ENCODE data around the gene TANC1.
"Not testable (repeated sequence)": the region's sequence is repeated elsewhere in the genome, so short reads cannot be mapped to it uniquely, and the experiment has no call there.

TANC1 gene

GRCh38 chr2:159124931-159125467 lies 156.6 kb downstream of the TANC1 start:
- no peak for DNase-seq

- no peak for DNase-seq
These were observed 157.4 kb downstream of the TANC1 start for GRCh38 chr2:159125858-159126257.

- DNase-seq: no peak
These were observed 158.1 kb downstream of the TANC1 start for GRCh38 chr2:159126432-159127022.

- no peak for DNase-seq
These were observed 159.8 kb downstream of the TANC1 start for GRCh38 chr2:159128191-159128590.

- DNase-seq: no peak
These were observed 160.8 kb downstream of the TANC1 start for GRCh38 chr2:159129269-159129668.

- DNase-seq: no peak
These were observed 161.4 kb downstream of the TANC1 start for GRCh38 chr2:159129824-159130223.

GRCh38 chr2:159130302-159130701 lies 161.9 kb downstream of the TANC1 start:
- DNase-seq: no peak

GRCh38 chr2:159131267-159131913 lies 162.9 kb downstream of the TANC1 start:
- no peak for DNase-seq

GRCh38 chr2:159131914-159132281 lies 163.5 kb downstream of the TANC1 start:
- no peak for DNase-seq

- no peak for DNase-seq
These were observed 165.4 kb downstream of the TANC1 start for GRCh38 chr2:159133797-159134196.

GRCh38 chr2:159134979-159135378 lies 166.5 kb downstream of the TANC1 start:
- DNase-seq: no peak

GRCh38 chr2:159136391-159136790 lies 168.0 kb downstream of the TANC1 start:
- DNase-seq: no peak

GRCh38 chr2:159137511-159138241 lies 169.2 kb downstream of the TANC1 start:
- no peak for DNase-seq

- DNase-seq: no peak
These were observed 170.3 kb downstream of the TANC1 start for GRCh38 chr2:159138642-159139182.

GRCh38 chr2:159139216-159139933 lies 170.9 kb downstream of the TANC1 start:
- no peak for DNase-seq

- no peak for DNase-seq
These were observed 171.8 kb downstream of the TANC1 start for GRCh38 chr2:159140070-159140769.

GRCh38 chr2:159140821-159141220 lies 172.4 kb downstream of the TANC1 start:
- DNase-seq: not testable (repeated sequence)

GRCh38 chr2:159144776-159145614 lies 176.6 kb downstream of the TANC1 start:
- DNase-seq: peak; percentile 44

GRCh38 chr2:159145745-159146354 lies 177.4 kb downstream of the TANC1 start:
- no peak for DNase-seq

GRCh38 chr2:159146996-159147666 lies 178.7 kb downstream of the TANC1 start:
- no peak for DNase-seq
